NCI-H2081 (cell line): ENCODE data around the gene RPS13.
"Not testable (repeated sequence)": the region's sequence is repeated elsewhere in the genome, so short reads cannot be mapped to it uniquely, and the experiment has no call there.

Source experiments
- DNase-seq, 2 experiments: peaks; one replicate each; lab custom pipeline; 2025; lab: John Stamatoyannopoulos, UW

The RPS13 gene

GRCh38 chr11:17036666-17037658 is 40.5 kb downstream of the RPS13 start:
- no peak for DNase-seq

DNA sequence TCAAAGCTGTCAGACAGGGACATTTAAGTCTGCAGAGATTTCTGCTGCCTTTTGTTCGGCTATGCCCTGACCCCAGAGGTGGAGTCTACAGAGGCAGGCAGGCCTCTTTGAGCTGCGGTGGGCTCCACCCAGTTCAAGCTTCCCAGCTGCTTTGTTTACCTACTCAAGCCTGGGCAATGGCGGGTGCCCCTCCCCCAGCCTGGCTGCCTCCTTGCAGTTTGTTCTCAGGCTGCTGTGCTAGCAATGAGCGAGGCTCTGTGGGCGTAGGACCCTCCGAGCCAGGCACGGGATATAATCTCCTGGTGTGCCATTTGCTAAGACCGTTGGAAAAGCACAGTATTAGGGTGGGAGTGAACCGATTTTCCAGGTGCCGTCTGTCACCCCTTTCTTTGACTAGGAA is 43.4 kb downstream of the RPS13 start:
- DNase-seq, result not testable (repeated sequence)

- DNase-seq, result no peak
These were observed 50.9 kb downstream of the RPS13 start for GRCh38 chr11:17026487-17027082.

GRCh38 chr11:17024924-17025323 is 52.5 kb downstream of the RPS13 start:
- no peak for DNase-seq
